Astrocyte (in vitro differentiated cells and primary cell): ENCODE measurements around the gene CTNNA3. TPM values are rescaled to one million over a fixed set of nuclear protein-coding genes. Genes with fewer than 3 reads are reported as not detected.

ENCODE experiments used
- DNase-seq: peaks from one replicate; pipeline ENCODE4 v3.0.0-alpha.2; 2010; ENCODE audit warnings: low read depth
- FAIRE-seq: peaks from 2 replicates; lab custom pipeline; 2011; peaks lifted over from hg19 to GRCh38; lab: Jason Lieb, UNC
- H2AFZ ChIP-seq: 2 replicates; pipeline ENCODE4 v1.6.0; 2012; ENCODE audit warnings: low read depth, low read length, inconsistent platforms
- H3K27ac ChIP-seq: 2 replicates; pipeline ENCODE4 v1.5.1; 2011; ENCODE audit warnings: low read depth, low read length, inconsistent platforms
- H3K27me3 ChIP-seq: 2 replicates; pipeline ENCODE4 v1.6.0; 2011; ENCODE audit warnings: low read length, inconsistent platforms; ENCODE audit not compliant: insufficient read depth
- H3K36me3 ChIP-seq: 2 replicates; pipeline ENCODE4 v1.5.1; 2011; ENCODE audit warnings: low read length, inconsistent platforms; ENCODE audit not compliant: insufficient read depth
- H3K4me1 ChIP-seq: 2 replicates; pipeline ENCODE4 v1.5.1; 2011; ENCODE audit warnings: low read length, inconsistent platforms; ENCODE audit not compliant: insufficient read depth
- H3K4me2 ChIP-seq: 2 replicates; pipeline ENCODE4 v1.6.0; 2012; ENCODE audit warnings: low read length, inconsistent platforms
- H3K4me3 ChIP-seq: 2 replicates; pipeline ENCODE4 v1.5.1; 2011; ENCODE audit warnings: low read depth, mild to moderate bottlenecking, low read length, inconsistent platforms; ENCODE audit not compliant: insufficient read depth
- H3K79me2 ChIP-seq: 2 replicates; pipeline ENCODE4 v1.6.0; 2012; ENCODE audit warnings: mild to moderate bottlenecking, low read length, inconsistent platforms; ENCODE audit not compliant: insufficient read depth
- H3K9ac ChIP-seq: 2 replicates; pipeline ENCODE4 v1.6.0; 2012; ENCODE audit warnings: mild to moderate bottlenecking, low read length, inconsistent platforms
- H3K9me3 ChIP-seq: 2 replicates; pipeline ENCODE4 v1.5.1; 2012; ENCODE audit warnings: low read depth, mild to moderate bottlenecking, low read length, inconsistent platforms; ENCODE audit not compliant: insufficient read depth
- H4K20me1 ChIP-seq: 2 replicates; pipeline ENCODE4 v1.6.0; 2012; ENCODE audit warnings: low read length, inconsistent platforms; ENCODE audit not compliant: insufficient read depth
- H3K27ac Mint-ChIP-seq: one replicate; pipeline ENCODE4 v1.8.0; 2021; ENCODE audit warnings: mild to moderate bottlenecking, mixed read lengths; ENCODE audit not compliant: unreplicated experiment
- H3K27me3 Mint-ChIP-seq: one replicate; pipeline ENCODE4 v1.8.0; 2021; ENCODE audit warnings: low read depth, mixed read lengths; ENCODE audit not compliant: unreplicated experiment
- H3K36me3 Mint-ChIP-seq: one replicate; pipeline ENCODE4 v1.8.0; 2021; ENCODE audit warnings: low read depth, mixed read lengths; ENCODE audit not compliant: unreplicated experiment
- H3K4me1 Mint-ChIP-seq: one replicate; pipeline ENCODE4 v1.8.0; 2021; ENCODE audit warnings: low read depth, mixed read lengths; ENCODE audit not compliant: unreplicated experiment
- H3K4me3 Mint-ChIP-seq: one replicate; pipeline ENCODE4 v1.8.0; 2021; ENCODE audit warnings: mild to moderate bottlenecking, moderate library complexity, mixed read lengths; ENCODE audit not compliant: unreplicated experiment
- H3K9me3 Mint-ChIP-seq: one replicate; pipeline ENCODE4 v1.8.0; 2021; ENCODE audit warnings: mild to moderate bottlenecking, mixed read lengths; ENCODE audit not compliant: unreplicated experiment
- CTCF ChIP-seq: IDR thresholded peaks from 2 replicates; pipeline ENCODE4 v1.5.1; 2011; ENCODE audit warnings: low read depth, mild to moderate bottlenecking, inconsistent platforms, low read length, moderate library complexity; ENCODE audit not compliant: insufficient read depth
- EZH2 ChIP-seq: IDR thresholded peaks from 2 replicates; pipeline ENCODE4 v1.6.1; 2012; ENCODE audit warnings: mild to moderate bottlenecking, low read length, inconsistent platforms; ENCODE audit not compliant: insufficient read depth
- total RNA-seq: library from RNA; stranded (reverse); gene quantifications from 2 replicates; pipeline ENCODE4 v1.2.1, GENCODE V29; 2021

Gene CTNNA3
- total RNA-seq, 1 donor from 2014 or later: 0.73 TPM

GRCh38 chr10:66292922-66293321 is 1403.1 kb downstream of the CTNNA3 start:
- H3K9ac ChIP-seq: no peak overlapping the region
- no peaks in the 10 kb centered on the region for H3K27me3 ChIP-seq
- H3K9me3 Mint-ChIP-seq: no peaks in the 10 kb centered on the region
- no peak overlapping the region for H3K4me3 ChIP-seq
- H2AFZ ChIP-seq: no peak overlapping the region
- TF ChIP-seq EZH2: no peak
- TF ChIP-seq CTCF: no peak
- no peaks in the 10 kb centered on the region for H3K79me2 ChIP-seq
- H3K27ac Mint-ChIP-seq: no peak overlapping the region
- FAIRE-seq: no peak
- H3K4me1 ChIP-seq: no peaks in the 10 kb centered on the region
- no peak for DNase-seq
- H3K36me3 Mint-ChIP-seq: no peaks in the 10 kb centered on the region
- H3K36me3 ChIP-seq: no peaks in the 10 kb centered on the region
- H3K27ac ChIP-seq: no peak overlapping the region
- H3K4me1 Mint-ChIP-seq: no peaks in the 10 kb centered on the region
- H3K4me3 Mint-ChIP-seq: no peak overlapping the region
- no peaks in the 10 kb centered on the region for H3K9me3 ChIP-seq
- no peaks in the 10 kb centered on the region for H3K27me3 Mint-ChIP-seq
- no peaks in the 10 kb centered on the region for H4K20me1 ChIP-seq
- H3K4me2 ChIP-seq: no peak overlapping the region

GRCh38 chr10:66292456-66292855 is 1403.5 kb downstream of the CTNNA3 start:
- no peaks in the 10 kb centered on the region for H3K4me1 Mint-ChIP-seq
- Histone ChIP-seq H3K79me2 (no peaks in the 10 kb centered on the region), H2AFZ (no peak overlapping the region), H3K4me1 (no peaks in the 10 kb centered on the region), H3K27me3 (no peaks in the 10 kb centered on the region), H3K9ac (no peak overlapping the region), H3K9me3 (no peaks in the 10 kb centered on the region), H3K4me2 (no peak overlapping the region), H3K36me3 (no peaks in the 10 kb centered on the region), H4K20me1 (no peaks in the 10 kb centered on the region), H3K27ac (no peak overlapping the region), H3K4me3 (no peak overlapping the region)
- no peaks in the 10 kb centered on the region for H3K9me3 Mint-ChIP-seq
- no peaks in the 10 kb centered on the region for H3K36me3 Mint-ChIP-seq
- no peak for FAIRE-seq
- H3K4me3 Mint-ChIP-seq: no peak overlapping the region
- TF ChIP-seq CTCF (no peak), EZH2 (no peak)
- no peaks in the 10 kb centered on the region for H3K27me3 Mint-ChIP-seq
- no peak overlapping the region for H3K27ac Mint-ChIP-seq
- DNase-seq: no peak

GRCh38 chr10:66291133-66291532 is 1404.9 kb downstream of the CTNNA3 start:
- FAIRE-seq: no peak
- H2AFZ ChIP-seq: no peak overlapping the region
- no peaks in the 10 kb centered on the region for H3K36me3 ChIP-seq

More at GRCh38 chr10:66291133-66291532, 1404.9 kb downstream of the CTNNA3 start:
- Histone ChIP-seq H3K27me3 (no peaks in the 10 kb centered on the region), H4K20me1 (no peaks in the 10 kb centered on the region), H3K4me1 (no peaks in the 10 kb centered on the region), H3K9ac (no peak overlapping the region), H3K9me3 (no peaks in the 10 kb centered on the region), H3K79me2 (no peaks in the 10 kb centered on the region), H3K4me2 (no peak overlapping the region), H3K4me3 (no peak overlapping the region), H3K27ac (no peak overlapping the region)
- TF ChIP-seq CTCF (no peak), EZH2 (no peak)
- Mint-ChIP-seq H3K4me1 (no peaks in the 10 kb centered on the region), H3K9me3 (no peaks in the 10 kb centered on the region), H3K4me3 (no peak overlapping the region), H3K27ac (no peak overlapping the region), H3K36me3 (no peaks in the 10 kb centered on the region), H3K27me3 (no peaks in the 10 kb centered on the region)
- DNase-seq: no peak
